Measurements from ENCODE around the gene NRXN3. TPM values are rescaled to one million over a fixed set of nuclear protein-coding genes. Genes with fewer than 3 reads are reported as not detected.
"Not testable (repeated sequence)": the region's sequence is repeated elsewhere in the genome, so short reads cannot be mapped to it uniquely, and the experiment has no call there.

Gene NRXN3
- total RNA-seq, 1 donor from 2014 or later = 1.6 TPM

DNA sequence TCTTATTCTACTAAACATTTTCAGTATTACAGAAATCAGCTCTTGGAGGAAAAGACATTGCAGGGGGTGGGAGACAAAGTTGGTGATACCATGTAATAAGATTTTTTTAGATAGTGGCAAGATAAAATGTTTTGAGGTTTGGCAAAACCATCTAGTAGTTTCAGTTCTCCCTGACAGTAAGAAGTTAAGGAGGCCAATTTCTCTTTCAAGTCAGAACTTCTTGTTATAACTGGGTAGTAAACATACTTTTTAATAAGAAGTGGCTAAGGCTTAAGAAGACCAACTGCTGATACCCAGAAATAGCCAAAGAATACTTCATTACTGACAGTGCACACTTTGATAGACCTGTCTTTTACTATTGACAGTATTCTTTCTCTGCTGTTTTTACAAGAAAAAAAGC, 1588.8 kb downstream of the NRXN3 start:
- TF ChIP-seq, protein P1, sequence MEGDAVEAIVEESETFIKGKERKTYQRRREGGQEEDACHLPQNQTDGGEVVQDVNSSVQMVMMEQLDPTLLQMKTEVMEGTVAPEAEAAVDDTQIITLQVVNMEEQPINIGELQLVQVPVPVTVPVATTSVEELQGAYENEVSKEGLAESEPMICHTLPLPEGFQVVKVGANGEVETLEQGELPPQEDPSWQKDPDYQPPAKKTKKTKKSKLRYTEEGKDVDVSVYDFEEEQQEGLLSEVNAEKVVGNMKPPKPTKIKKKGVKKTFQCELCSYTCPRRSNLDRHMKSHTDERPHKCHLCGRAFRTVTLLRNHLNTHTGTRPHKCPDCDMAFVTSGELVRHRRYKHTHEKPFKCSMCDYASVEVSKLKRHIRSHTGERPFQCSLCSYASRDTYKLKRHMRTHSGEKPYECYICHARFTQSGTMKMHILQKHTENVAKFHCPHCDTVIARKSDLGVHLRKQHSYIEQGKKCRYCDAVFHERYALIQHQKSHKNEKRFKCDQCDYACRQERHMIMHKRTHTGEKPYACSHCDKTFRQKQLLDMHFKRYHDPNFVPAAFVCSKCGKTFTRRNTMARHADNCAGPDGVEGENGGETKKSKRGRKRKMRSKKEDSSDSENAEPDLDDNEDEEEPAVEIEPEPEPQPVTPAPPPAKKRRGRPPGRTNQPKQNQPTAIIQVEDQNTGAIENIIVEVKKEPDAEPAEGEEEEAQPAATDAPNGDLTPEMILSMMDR (IDR thresholded peaks at IDR 0.05; ENCODE audit: insufficient read depth, low read length, poor library complexity, severe bottlenecking) = no peak
- no peak for DNase-seq (ENCODE audit: low read depth)
- H3K4me3 ChIP-seq (ENCODE audit: low read depth, low read length) = no peak overlapping the region
- no peaks in the 10 kb centered on the region for H3K27me3 ChIP-seq (ENCODE audit: control insufficient read depth, insufficient read depth, low read length)
- no peaks in the 10 kb centered on the region for H3K36me3 ChIP-seq (ENCODE audit: control insufficient read depth, insufficient read depth, low read length)

DNA sequence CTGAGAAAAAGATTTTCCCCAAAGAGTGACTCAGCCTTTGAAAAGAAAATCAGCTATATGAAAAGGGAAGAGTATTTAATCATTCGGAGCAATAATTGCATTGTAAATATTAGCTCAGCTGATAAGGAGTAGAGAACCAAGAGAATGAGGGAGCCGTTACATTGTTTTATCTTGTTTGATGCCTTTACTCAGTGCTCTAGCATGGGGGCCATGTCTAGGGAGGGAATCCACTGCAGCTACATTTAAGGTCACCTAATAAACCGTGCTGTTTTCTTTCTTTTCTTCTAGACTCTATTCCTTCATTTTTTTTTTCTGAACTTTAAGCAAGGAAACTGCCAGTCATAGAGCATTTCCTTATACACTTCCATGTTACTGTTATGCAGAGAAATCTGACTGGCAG, 1594.2 kb downstream of the NRXN3 start:
- Histone ChIP-seq H3K4me3 (ENCODE audit: low read depth, low read length) (no peak overlapping the region), H3K27me3 (ENCODE audit: control insufficient read depth, insufficient read depth, low read length) (no peaks in the 10 kb centered on the region), H3K36me3 (ENCODE audit: control insufficient read depth, insufficient read depth, low read length) (no peaks in the 10 kb centered on the region)
- DNase-seq (ENCODE audit: low read depth) = no peak
- TF ChIP-seq, protein P1 (IDR thresholded peaks at IDR 0.05; ENCODE audit: insufficient read depth, low read length, poor library complexity, severe bottlenecking) = no peak

DNA sequence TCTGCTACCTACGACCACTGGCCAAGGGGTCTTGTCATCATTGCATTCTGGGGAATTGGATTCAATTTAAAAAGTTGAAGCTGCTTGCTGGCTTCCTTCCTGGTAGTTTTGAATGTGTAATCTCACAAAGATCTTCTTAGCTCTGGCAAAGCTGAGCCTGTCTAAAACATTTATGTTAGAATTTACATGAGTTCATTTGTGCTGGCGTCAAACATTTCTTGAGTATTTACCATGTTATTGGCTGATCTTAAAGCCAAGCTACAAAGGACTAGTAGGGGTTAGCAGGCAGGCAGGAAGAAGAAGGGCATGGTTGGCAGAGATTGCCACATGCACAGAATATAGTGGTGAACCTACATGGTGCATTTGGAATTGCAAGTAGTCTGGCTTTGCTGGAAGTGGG, 1596.3 kb downstream of the NRXN3 start:
- H3K36me3 ChIP-seq (ENCODE audit: control insufficient read depth, insufficient read depth, low read length) = no peaks in the 10 kb centered on the region
- no peaks in the 10 kb centered on the region for H3K27me3 ChIP-seq (ENCODE audit: control insufficient read depth, insufficient read depth, low read length)
- TF ChIP-seq, protein P1 (IDR thresholded peaks at IDR 0.05; ENCODE audit: insufficient read depth, low read length, poor library complexity, severe bottlenecking) = no peak
- DNase-seq (ENCODE audit: low read depth) = no peak
- no peak overlapping the region for H3K4me3 ChIP-seq (ENCODE audit: low read depth, low read length)

DNA sequence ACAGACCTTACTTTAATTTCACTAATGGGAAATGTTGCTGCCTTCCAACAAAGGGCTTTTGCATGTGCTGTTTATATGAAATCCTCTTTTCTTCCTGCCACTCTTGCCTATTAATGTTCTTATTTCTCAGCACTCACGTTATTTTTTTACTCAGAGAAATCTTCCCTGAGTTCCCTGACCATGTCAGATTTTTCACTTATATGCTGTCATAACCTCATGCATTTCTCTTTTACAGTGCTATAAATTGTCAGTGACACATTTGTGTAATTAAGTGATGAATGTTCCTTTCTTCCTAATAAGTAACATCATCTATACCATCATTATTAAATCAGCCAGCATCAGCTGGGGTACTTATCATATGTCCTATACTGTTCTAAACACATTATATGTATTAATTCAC, 1597.1 kb downstream of the NRXN3 start:
- Histone ChIP-seq H3K4me3 (ENCODE audit: low read depth, low read length) (no peak overlapping the region), H3K27me3 (ENCODE audit: control insufficient read depth, insufficient read depth, low read length) (no peaks in the 10 kb centered on the region), H3K36me3 (ENCODE audit: control insufficient read depth, insufficient read depth, low read length) (no peaks in the 10 kb centered on the region)
- TF ChIP-seq, protein P1 (IDR thresholded peaks at IDR 0.05; ENCODE audit: insufficient read depth, low read length, poor library complexity, severe bottlenecking) = no peak
- DNase-seq (ENCODE audit: low read depth) = no peak

DNA sequence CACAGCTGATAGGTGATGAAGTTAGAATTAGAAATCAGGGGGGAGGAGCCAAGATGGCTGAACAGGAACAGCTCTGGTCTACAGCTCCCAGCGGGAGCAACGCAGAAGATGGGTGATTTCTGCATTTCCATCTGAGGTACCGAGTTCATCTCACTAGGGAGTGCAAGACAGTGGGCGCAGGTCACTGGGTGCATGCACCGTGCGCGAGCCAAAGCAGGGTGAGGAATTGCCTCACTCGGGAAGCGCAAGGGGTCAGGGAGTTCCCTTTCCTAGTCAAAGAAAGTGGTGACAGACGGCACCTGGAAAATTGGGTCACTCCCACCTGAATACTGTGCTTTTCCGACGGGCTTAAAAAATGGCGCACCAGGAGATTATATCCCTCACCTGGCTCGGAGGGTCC, 1597.5 kb downstream of the NRXN3 start:
- not testable (repeated sequence) for DNase-seq (ENCODE audit: low read depth); H3K4me3 ChIP-seq (ENCODE audit: low read depth, low read length); H3K36me3 ChIP-seq (ENCODE audit: control insufficient read depth, insufficient read depth, low read length); H3K27me3 ChIP-seq (ENCODE audit: control insufficient read depth, insufficient read depth, low read length)

DNA sequence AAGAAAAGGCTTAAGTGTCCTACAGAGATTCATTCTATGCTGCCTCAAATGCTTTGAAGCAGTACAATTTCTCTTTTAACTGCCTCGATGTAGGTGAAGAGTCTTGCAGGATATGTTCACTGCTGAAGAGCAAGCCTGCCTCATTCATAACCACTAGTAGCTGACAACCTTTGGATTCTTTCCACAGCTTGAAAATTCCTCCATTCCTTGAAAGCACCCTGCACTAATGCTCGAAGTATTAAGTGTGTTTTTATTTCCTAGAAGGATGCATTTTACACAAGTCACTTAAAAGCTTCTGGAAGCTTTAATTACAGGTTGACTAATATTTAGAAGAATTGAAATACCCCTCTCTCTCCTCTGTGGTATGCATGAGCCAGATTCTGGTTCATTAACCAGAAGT, 1611.7 kb downstream of the NRXN3 start:
- H3K36me3 ChIP-seq (ENCODE audit: control insufficient read depth, insufficient read depth, low read length) = no peaks in the 10 kb centered on the region
- no peak overlapping the region for H3K4me3 ChIP-seq (ENCODE audit: low read depth, low read length)
- DNase-seq (ENCODE audit: low read depth) = peak; percentile 35
- no peaks in the 10 kb centered on the region for H3K27me3 ChIP-seq (ENCODE audit: control insufficient read depth, insufficient read depth, low read length)
- TF ChIP-seq, protein P1 (IDR thresholded peaks at IDR 0.05; ENCODE audit: insufficient read depth, low read length, poor library complexity, severe bottlenecking) = no peak
